ENCODE results near the gene THBD.

THBD gene

GRCh38 chr20:23084282-23084844 is 34.9 kb upstream of the THBD start:
- no peak for DNase-seq (ENCODE audit: low spot score)

DNA sequence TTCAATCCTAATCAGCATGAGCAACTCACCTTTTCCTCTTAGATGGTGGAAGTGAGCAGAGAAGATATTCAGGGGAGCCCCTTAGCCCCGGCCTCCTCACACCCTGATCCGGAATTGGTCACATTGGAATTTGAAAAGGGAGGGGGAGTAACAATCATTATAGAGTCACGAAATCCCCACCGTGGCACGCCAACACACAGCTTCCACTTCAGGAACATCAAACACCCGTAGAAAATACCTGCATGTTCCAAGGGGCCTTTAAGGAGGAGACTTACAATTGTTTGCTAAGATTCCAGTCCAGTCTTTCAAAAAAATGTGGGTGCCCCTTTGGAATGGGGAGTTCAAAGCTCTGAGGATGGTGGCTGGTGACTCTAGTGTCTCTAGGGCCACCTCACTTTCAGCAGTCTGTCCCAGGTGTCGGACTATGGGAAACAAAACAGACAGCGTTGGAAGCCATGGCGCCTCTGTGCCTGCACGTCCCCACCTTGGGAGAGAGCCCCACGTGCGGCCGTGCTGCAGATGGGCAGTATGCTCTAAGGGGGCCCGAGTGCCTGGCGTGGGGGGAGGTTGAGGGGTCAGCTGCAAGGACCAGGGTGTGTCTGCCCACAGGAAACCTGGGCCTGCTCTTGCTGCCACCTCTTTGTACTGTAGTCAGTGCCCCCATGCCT is 34.2 kb upstream of the THBD start:
- no peak for DNase-seq (ENCODE audit: low spot score)

DNA sequence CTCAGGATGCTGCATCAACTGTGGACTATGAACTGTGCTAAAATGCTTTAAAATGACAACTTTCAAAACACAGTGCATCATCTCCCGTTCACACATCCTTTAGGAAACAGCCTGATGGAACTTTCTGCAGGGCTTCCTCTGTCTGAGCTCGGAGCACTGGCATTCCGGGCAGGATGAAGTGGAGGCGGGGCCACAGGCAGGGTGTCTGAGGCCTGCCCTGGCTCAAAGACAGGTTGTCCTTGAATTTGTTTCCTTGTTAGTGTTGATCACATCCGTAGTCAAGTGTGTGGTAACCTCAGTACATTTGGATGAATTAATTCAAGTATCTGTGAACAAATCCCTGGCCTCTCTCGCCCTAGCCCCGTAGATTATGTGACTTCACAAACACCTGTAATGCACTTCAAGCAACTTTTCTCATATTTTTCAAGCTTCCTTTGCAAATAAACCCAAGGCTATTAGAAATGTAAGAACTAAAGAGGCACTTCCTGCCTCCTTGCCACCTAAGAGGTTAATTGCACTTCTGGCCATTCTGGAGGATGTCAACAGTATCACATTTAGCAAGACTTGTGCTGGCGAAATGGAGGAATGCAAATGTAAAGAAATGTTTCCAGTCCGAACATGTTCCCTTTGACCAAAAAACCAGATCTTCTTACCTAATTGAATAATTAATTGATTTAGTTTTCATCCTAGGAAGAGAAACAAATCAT is 33.5 kb upstream of the THBD start:
- no peak for DNase-seq (ENCODE audit: low spot score)

- no peak for DNase-seq (ENCODE audit: low spot score)
Observed at GRCh38 chr20:23081263-23081819, 31.9 kb upstream of the THBD start.

DNA sequence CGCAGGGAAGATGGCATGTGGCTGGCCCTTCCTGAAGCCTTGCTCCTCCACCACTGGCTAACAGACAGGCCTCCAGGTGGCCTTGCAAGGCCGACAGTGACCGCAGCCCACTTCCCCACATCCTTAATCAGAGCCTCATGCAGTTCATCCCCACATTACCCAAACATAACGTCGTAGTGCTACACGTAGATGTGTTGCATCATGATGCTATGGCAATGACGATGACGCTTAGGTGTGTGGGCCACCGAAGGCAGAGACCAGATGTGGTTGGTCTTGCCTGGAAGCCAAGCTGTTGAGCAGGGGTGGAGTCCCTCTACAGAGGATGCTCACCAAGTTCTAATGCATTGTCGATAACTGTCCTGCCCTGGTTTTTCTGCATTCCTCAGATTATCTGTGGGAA is 31.0 kb upstream of the THBD start:
- no peak for DNase-seq (ENCODE audit: low spot score)

DNA sequence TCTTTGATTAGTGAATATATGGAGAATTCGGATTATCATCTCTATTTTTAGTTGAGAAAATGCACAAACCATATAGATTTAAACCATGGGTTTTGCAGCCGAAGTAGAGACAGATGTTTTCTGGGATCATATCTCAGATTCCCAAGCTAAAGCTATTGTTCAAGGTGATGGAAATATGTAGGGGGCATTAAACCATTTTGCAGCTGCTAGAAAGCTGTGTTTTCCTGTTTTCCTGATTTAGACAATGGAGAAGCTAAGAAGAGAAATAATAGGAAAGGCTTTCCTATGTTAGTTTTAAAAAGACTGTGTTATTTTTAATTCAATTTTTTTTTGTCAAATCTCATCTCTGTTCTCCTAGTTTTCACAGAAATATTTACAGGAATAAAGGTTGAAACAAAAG is 30.5 kb upstream of the THBD start:
- no peak for DNase-seq (ENCODE audit: low spot score)

DNA sequence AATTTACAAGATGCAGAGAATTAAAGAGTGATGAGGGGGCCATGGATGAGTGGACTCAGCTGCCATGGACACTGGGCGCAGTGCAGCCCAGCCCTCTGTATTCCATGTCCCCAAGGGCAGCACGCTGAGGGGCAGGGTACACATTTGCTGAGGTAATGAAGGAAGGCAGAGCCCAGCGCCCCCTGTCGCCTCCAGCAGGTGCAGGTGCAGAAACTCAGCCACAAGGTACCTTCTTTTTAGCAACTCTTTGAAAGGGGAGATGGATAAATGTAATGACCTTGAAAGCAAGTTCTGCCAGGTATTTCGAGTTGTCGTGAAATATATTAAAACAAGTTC is 29.5 kb upstream of the THBD start:
- no peak for DNase-seq (ENCODE audit: low spot score)

DNA sequence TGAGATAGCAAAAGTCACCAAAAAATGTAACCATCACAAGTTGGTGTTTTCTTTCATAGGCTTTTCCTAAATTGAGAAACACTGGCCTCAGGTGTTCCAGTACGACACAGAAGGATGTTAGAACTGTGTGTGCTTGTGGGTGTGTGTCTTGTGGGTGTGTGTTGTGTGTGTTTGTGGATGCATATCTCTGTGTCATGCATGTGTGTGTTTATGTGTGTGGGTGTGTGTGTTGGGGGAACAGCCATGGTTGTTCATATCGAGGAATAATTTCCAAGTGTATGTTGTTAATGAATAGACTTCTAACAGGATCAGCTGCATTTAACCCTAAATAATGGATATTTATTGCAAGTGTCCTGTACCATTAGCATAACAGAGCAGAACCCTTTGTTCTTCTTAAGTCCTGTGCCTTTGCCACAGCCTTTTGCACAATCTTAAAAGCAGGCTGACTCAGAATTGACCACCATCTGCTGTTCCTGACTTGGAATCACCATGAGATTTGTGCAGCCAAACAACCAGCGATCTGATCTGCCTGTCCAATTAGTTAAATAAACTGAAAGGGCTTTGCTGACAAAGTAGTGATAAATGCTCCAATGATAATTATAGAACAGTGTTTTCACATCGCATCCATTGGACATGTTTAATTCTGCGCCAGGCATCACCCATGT is 29.0 kb upstream of the THBD start:
- no peak for DNase-seq (ENCODE audit: low spot score)

- DNase-seq (ENCODE audit: low spot score), result no peak
Observed at GRCh38 chr20:23077277-23077676, 27.8 kb upstream of the THBD start.

DNA sequence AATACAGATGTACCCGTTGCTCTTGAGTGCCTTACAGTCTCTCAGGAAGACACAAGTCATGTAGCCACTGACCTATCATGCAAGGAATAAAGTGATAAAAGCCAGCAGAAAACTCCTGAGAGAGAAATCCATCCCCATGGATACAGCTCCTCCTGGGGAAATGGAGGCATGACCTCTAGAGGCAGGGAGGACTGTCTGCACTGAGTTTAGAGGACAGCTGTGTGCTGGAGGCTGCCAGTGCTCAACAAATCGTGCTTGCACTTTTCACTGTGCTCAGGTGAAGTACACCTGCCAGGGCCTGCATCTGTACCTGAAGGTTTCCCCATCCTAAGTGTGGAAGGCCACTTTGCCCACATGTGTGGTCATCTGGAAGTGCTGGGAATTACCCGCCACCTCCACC is 24.6 kb upstream of the THBD start:
- DNase-seq (ENCODE audit: low spot score), result no peak

- no peak for DNase-seq (ENCODE audit: low spot score)
Observed at GRCh38 chr20:23072892-23073586, 23.6 kb upstream of the THBD start.

DNA sequence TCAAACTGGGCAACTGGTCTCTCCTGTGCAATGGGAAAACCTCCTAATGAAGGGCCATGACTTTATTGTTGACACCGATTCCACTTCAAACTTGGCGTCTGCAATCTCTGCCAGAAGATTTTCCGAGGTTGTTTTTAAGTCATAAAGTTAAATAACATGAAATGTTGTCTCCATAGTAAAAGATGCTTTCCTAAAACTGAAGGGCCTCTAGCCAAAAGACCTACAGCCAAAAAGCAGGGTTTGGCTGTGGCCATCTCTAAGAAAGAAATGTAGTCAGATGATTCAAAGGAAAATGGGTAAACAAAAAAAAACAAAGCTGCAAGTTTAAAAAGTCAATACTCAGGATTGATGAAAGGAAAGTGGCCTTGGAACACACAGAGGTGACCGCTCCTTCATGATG is 22.5 kb upstream of the THBD start:
- no peak for DNase-seq (ENCODE audit: low spot score)

- no peak for DNase-seq (ENCODE audit: low spot score)
Observed at GRCh38 chr20:23071398-23071797, 21.9 kb upstream of the THBD start.

GRCh38 chr20:23069108-23069507 is 19.6 kb upstream of the THBD start:
- DNase-seq (ENCODE audit: low spot score), result no peak

DNA sequence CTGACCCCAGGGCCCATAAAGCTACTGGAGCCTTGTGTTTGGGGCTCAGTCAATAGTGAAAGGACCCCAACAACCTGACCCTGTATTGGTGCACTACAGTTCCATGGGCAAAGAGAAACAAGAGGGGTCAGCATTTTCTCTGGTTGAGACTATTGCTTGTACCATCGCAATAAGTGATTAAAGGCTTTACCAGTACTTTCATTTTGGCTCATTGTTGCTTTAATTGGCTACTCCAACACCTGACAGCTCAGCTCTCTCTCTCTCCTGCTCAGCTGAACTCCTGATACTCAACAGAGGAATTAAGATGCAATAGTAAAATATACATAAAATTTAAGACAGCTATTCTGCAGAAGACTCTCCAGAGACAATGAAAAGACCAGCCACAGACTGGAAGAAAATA is 18.8 kb upstream of the THBD start:
- DNase-seq (ENCODE audit: low spot score), result no peak

DNA sequence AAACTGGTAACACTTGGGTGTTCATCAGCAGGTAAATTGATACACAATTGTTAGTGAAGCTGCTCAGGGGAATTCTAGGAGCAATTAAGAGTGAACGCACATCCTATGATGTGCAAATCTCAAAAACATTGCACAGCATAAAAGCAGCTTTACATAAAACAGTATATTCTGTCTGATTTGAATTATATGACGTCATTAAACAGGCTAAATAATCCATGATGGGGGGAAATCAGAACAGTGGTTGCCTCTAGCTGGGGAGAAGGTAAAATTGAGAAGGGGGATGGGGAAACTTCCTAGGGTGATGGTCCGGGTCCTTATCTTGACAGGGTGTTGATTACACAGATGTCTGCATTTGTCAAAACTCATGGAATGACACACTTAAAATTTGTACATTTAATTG is 17.3 kb upstream of the THBD start:
- DNase-seq (ENCODE audit: low spot score), result no peak

DNA sequence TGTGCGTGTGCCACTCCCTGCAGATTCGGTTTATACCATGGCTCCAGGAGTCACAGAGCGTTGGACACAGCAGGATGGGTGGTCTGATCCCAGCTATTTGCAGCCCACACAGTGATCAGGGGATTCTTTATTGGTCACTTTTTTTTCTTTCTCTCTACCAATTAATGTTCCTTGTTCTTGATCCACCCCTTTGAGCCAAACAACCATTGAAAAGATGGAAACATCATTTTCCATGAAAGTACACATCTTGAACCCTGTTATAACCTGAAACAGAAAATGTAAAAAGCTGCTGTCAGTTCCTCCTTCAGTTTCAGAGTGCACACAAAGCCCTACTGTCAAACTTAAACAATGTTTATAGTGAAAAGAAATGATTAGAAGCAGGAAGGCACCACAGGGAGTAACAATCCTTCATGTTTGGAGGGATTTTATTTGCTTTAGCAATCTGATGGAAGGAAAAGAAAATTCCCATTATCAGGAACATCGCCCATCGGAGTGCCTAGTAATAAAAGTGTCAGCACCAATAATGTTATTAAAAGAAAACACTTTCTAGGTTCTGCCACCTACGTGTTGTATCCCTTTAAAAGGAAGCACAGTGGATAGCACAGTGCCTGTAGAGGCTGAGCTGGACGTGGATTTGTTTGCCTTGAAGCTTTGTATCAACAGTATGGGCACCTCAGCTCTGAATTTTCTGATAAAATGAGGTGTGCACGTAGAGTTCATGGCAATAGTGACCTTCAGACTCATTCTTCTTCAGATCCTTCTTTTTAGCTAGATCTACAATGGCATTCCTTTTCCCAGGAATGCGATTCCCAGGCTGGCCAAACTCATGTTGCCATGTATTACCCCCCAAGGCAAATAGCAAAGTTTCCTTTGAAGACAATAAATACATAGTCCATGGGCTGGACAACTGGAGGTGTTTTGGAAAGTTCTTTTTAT is 16.1 kb upstream of the THBD start:
- DNase-seq (ENCODE audit: low spot score), result no peak

- no peak for DNase-seq (ENCODE audit: low spot score)
Observed at GRCh38 chr20:23063581-23063980, 14.1 kb upstream of the THBD start.

GRCh38 chr20:23063168-23063567 is 13.7 kb upstream of the THBD start:
- no peak for DNase-seq (ENCODE audit: low spot score)

- no peak for DNase-seq (ENCODE audit: low spot score)
Observed at GRCh38 chr20:23062632-23063031, 13.2 kb upstream of the THBD start.

Measured in CD4-positive, alpha-beta T cell treated with Interleukin-15 for 4 hours (primary cell).